LoVo (cell line): ENCODE measurements around the gene VWA5B1.
A peak's percentile ranks its signal among the peaks of the same experiment; 100 is the strongest.
"Not testable (repeated sequence)": the region's sequence is repeated elsewhere in the genome, so short reads cannot be mapped to it uniquely, and the experiment has no call there.

Experiments used
- DNase-seq: peaks from one replicate; pipeline ENCODE4 v3.0.0-alpha.2; 2016; ENCODE audit warnings: low spot score

The VWA5B1 gene

GRCh38 chr1:20290624-20291597 lies at the start of gene VWA5B1:
VWA5B1 (plus strand) TSS chr1:20290875; CDS start chr1:20310602, 19,727 bp downstream.
- no peak for DNase-seq

- no peak for DNase-seq
These were observed 47.7 kb upstream of the VWA5B1 start for GRCh38 chr1:20242890-20243479.

GRCh38 chr1:20248971-20249612 lies 41.6 kb upstream of the VWA5B1 start:
- DNase-seq: no peak

- DNase-seq: peak; percentile 95
These were observed 40.2 kb upstream of the VWA5B1 start for GRCh38 chr1:20250340-20250989.

- no peak for DNase-seq
These were observed 38.1 kb upstream of the VWA5B1 start for GRCh38 chr1:20252587-20252986.

GRCh38 chr1:20255666-20256065 lies 35.0 kb upstream of the VWA5B1 start:
- DNase-seq: peak; percentile 88

- DNase-seq: no peak
These were observed 31.0 kb upstream of the VWA5B1 start for GRCh38 chr1:20259646-20260045.

GRCh38 chr1:20261095-20261494 lies 29.6 kb upstream of the VWA5B1 start:
- DNase-seq: no peak

- no peak for DNase-seq
These were observed 27.7 kb upstream of the VWA5B1 start for GRCh38 chr1:20262810-20263534.

- DNase-seq: peak; percentile 34
These were observed 25.4 kb upstream of the VWA5B1 start for GRCh38 chr1:20265250-20265649.

GRCh38 chr1:20266141-20266540 lies 24.5 kb upstream of the VWA5B1 start:
- no peak for DNase-seq

GRCh38 chr1:20266642-20267041 lies 24.0 kb upstream of the VWA5B1 start:
- no peak for DNase-seq

GRCh38 chr1:20271498-20272400 lies 18.9 kb upstream of the VWA5B1 start:
- no peak for DNase-seq

GRCh38 chr1:20273716-20274115 lies 17.0 kb upstream of the VWA5B1 start:
- not testable (repeated sequence) for DNase-seq

GRCh38 chr1:20275319-20275925 lies 15.3 kb upstream of the VWA5B1 start:
- no peak for DNase-seq

- DNase-seq: no peak
These were observed 14.1 kb upstream of the VWA5B1 start for GRCh38 chr1:20276485-20277159.

- no peak for DNase-seq
These were observed 12.0 kb upstream of the VWA5B1 start for GRCh38 chr1:20278692-20279130.

GRCh38 chr1:20279509-20279908 lies 11.2 kb upstream of the VWA5B1 start:
- peak; percentile 70 for DNase-seq

- DNase-seq: peak; percentile 20
These were observed 10.3 kb upstream of the VWA5B1 start for GRCh38 chr1:20280341-20280740.
